Activated CD4-positive, alpha-beta T cell treated with anti-CD3 and anti-CD28 coated beads, Interleukin-2, amount 10 ng/mL, durations not matched to agents 7 days and 5 days (primary cell): ENCODE measurements around the gene SND1. TPM values are rescaled to one million over a fixed set of nuclear protein-coding genes. Genes with fewer than 3 reads are reported as not detected.

Experiments
- CTCF ChIA-PET: fragments of 350-600 bp; sonication (Branson Sonifier 250); formaldehyde crosslinking; loops from one replicate; lab custom pipeline; 2021; ENCODE audit warnings: antibody characterized with exemption; lab: Charles Lee
- POLR2A ChIA-PET: fragments of 350-600 bp; sonication (Branson Sonifier 250); formaldehyde crosslinking; loops from one replicate; lab custom pipeline; 2021; ENCODE audit warnings: antibody characterized with exemption; lab: Charles Lee
- DNase-seq: peaks from one replicate; pipeline ENCODE4 v3.0.0-alpha.2; 2020
- H3K27ac Mint-ChIP-seq: one replicate; pipeline ENCODE4 v1.8.0; 2021; ENCODE audit warnings: mild to moderate bottlenecking, moderate library complexity, mixed read lengths
- H3K27me3 Mint-ChIP-seq: one replicate; pipeline ENCODE4 v1.8.0; 2021; ENCODE audit warnings: mixed read lengths
- H3K36me3 Mint-ChIP-seq: one replicate; pipeline ENCODE4 v1.8.0; 2021; ENCODE audit warnings: low read depth, mixed read lengths
- H3K4me1 Mint-ChIP-seq: one replicate; pipeline ENCODE4 v1.8.0; 2021; ENCODE audit warnings: mixed read lengths
- H3K4me3 Mint-ChIP-seq: one replicate; pipeline ENCODE4 v1.8.0; 2021; ENCODE audit warnings: mild to moderate bottlenecking, moderate library complexity, mixed read lengths
- H3K9me3 Mint-ChIP-seq: one replicate; pipeline ENCODE4 v1.8.0; 2021; ENCODE audit warnings: mixed read lengths
- total RNA-seq, 2 experiments: library from RNA; stranded (reverse); gene quantifications; one replicate each; pipeline ENCODE4 v1.2.3, GENCODE V29; 2021

The SND1 gene
- total RNA-seq, 2 experiments from 2014 or later: 141 to 163 TPM

DNA sequence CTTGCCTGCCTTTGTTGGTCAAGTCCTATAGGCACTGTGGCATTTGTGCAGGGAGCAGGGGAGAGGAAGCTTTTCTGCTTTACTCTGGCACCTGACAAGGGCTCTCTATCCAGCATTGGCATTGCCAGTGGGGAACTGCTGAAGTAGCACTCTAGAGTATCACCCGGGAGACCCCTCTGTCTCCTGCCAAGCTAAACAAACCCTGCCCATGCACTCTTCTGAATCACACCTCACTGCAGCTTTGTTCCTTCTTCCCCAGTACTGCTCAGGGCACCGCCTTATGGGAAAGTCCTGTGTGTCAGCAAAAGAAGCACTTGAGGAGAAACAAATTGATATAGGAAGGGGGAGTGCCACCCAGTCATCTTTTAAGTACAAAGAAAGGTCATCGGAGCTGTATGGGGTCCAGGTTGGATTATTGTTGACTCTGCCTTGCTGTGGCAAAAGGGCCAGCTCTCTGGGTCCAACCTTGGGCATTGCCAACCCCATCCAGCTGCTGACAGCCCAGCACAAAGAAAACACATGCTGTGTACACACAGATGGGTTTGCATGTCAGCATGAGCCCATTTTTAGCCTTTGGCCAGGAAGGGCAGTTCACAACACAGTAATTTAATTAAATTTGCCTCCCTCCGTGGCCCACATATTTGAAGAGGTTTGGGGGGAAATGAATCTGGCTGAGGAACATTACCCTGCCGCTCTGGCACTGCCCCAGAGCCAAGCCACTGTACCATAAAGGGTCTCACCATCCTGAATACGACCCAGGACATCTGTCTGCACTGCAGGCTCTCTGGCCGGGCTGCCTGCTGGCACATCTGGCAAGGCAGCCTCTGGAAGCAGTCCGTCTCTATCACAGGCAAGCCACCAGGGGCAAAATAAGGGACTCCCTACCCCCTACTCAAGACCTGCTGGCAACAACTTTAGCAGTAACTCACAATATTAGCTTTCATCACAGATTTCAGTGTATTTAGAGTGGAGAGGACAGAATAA, 366.2 kb downstream of the SND1 start:
- H3K27ac Mint-ChIP-seq: no peak overlapping the region
- H3K4me3 Mint-ChIP-seq: no peak overlapping the region
- POLR2A ChIA-PET: no interaction called here
- CTCF ChIA-PET: interaction anchor here (0.6 to 1.4 kb wide), 4 partner anchors 9 to 153 kb away, joined by 3 read pairs; no protein-coding TSS in a partner anchor
- no peak for DNase-seq
- H3K4me1 Mint-ChIP-seq: no peaks in the 10 kb centered on the region
- H3K27me3 Mint-ChIP-seq: no peaks in the 10 kb centered on the region
- peaks cover 4% of the 10 kb centered on the region for H3K36me3 Mint-ChIP-seq
- no peaks in the 10 kb centered on the region for H3K9me3 Mint-ChIP-seq

DNA sequence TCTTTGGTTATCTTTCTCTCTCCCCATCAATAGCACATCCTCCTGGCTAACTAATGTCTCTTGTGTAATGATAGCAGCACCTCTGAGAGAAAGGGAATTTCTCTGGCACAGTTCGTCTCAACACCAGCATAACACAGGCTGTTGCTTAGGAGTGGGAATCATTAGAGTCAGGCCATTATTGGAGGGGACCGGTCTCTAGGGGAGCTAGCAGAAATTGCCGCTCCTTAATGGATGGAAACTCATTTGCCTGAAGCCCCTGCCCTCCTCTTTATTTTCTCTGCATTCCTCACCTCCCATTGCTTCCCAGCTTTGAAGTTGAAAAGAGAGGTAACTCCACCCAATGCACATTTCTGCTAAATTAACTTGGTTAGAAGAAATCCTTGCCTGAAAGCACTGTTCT, 367.3 kb downstream of the SND1 start:
- POLR2A ChIA-PET: no interaction called here
- peaks cover 4% of the 10 kb centered on the region for H3K36me3 Mint-ChIP-seq
- no peaks in the 10 kb centered on the region for H3K4me1 Mint-ChIP-seq
- DNase-seq: no peak
- CTCF ChIA-PET: interaction anchor here (0.9 to 1.3 kb wide), 3 partner anchors 8 to 64 kb away, joined by 3 read pairs; no protein-coding TSS in a partner anchor
- no peak overlapping the region for H3K27ac Mint-ChIP-seq
- no peaks in the 10 kb centered on the region for H3K27me3 Mint-ChIP-seq
- H3K4me3 Mint-ChIP-seq: no peak overlapping the region
- no peaks in the 10 kb centered on the region for H3K9me3 Mint-ChIP-seq

DNA sequence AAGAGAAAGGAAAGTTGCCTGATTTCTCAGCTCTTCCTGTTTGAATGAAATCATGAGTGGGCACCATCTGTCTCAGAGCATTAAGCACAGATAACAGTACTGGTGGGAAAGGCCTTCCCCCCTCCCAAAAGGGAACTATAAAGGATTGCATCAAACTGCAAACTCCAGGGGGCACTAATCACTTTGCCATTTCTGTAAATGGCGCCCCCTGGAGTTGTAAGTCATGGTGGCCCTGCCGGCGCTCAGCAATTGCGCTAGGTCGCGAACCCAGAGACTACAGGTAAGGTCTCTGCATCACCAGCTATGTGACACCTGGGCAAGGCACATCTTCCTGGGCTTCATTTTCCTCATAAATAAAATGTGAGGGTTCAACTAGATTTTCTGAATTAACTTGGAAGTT, 368.2 kb downstream of the SND1 start:
- Mint-ChIP-seq H3K27ac (no peak overlapping the region), H3K36me3 (peaks cover 4% of the 10 kb centered on the region), H3K4me1 (no peaks in the 10 kb centered on the region), H3K27me3 (no peaks in the 10 kb centered on the region), H3K4me3 (no peak overlapping the region), H3K9me3 (no peaks in the 10 kb centered on the region)
- CTCF ChIA-PET: interaction anchor here (0.9 kb wide), 1 partner anchor 9 kb away, joined by 3 read pairs; no protein-coding TSS in a partner anchor
- peak; percentile 27 for DNase-seq
- POLR2A ChIA-PET: no interaction called here

DNA sequence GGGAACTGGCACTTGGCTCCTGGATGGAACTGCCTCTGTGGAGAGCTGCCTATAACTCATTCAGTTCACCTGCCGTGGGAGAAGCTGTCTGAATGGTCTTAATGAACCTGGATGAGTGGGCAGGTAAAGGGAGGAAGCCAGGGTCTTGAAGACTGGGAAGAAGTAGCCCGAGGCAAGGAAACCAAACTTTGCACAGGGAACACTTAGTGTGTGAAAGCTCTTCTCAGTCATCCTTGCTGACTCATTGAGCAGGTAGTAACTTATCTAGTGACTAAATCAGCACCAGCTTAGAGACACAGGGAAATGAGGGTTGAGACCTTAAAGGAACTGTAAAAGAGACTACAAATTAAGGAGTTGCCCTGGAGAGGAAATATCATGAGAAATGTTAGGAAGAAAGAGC, 369.4 kb downstream of the SND1 start:
- H3K36me3 Mint-ChIP-seq: peaks cover 4% of the 10 kb centered on the region
- H3K4me1 Mint-ChIP-seq: no peaks in the 10 kb centered on the region
- no peak overlapping the region for H3K27ac Mint-ChIP-seq
- POLR2A ChIA-PET: no interaction called here
- CTCF ChIA-PET: interaction anchor here (0.5 kb wide), 1 partner anchor 18 kb away, joined by 4 read pairs; no protein-coding TSS in a partner anchor
- no peak for DNase-seq
- H3K27me3 Mint-ChIP-seq: no peaks in the 10 kb centered on the region
- no peak overlapping the region for H3K4me3 Mint-ChIP-seq
- H3K9me3 Mint-ChIP-seq: no peaks in the 10 kb centered on the region

DNA sequence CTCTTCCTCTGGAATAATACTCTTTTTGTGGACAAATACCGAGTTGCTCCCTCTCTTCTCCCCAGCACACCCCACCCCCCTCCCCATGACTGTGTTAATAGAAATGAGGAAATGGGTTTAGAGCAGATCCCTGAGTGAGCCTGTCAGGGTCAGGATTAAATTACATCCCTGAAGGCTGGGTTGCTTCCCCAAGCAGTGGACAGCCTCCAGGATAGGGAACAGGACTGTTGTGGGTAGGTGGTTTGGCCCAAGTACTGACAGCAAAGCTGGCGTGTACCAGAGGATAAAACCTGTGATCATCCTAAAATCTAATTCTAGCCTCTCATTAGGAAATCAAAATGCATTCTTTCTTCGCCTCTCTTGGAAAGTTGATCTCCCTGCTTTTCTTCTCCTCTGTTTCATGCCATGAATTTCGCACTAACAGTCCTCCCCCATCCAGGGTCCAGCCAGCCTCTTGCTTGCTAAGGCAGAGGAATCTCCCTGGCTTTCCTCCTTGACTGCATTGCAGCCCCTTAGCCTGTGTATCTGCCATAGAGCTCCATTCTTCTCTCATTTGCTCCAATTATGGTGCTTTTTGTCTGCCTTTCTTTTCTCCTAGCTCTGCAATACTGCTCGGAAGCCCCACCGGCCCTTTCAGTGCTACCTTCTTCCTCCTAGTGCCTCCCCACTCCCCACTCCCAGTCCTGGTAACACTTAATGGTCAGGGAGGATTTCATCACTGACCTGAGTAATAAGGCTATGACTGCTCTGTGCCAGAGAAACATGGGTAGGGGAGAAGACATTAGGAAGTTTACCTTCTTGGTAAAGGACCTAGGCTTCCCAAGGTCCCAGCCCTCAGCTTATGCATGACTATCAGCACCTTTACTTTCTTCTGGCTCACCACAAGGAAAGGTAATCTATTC, 370.9 kb downstream of the SND1 start:
- ChIA-PET CTCF (interaction anchor here (0.7 kb wide), 1 partner anchor 7 kb away, joined by 3 read pairs; no protein-coding TSS in a partner anchor), POLR2A (no interaction called here)
- Mint-ChIP-seq H3K9me3 (no peaks in the 10 kb centered on the region), H3K4me3 (no peak overlapping the region), H3K4me1 (no peaks in the 10 kb centered on the region), H3K36me3 (peaks cover 4% of the 10 kb centered on the region), H3K27ac (no peak overlapping the region), H3K27me3 (no peaks in the 10 kb centered on the region)
- no peak for DNase-seq

DNA sequence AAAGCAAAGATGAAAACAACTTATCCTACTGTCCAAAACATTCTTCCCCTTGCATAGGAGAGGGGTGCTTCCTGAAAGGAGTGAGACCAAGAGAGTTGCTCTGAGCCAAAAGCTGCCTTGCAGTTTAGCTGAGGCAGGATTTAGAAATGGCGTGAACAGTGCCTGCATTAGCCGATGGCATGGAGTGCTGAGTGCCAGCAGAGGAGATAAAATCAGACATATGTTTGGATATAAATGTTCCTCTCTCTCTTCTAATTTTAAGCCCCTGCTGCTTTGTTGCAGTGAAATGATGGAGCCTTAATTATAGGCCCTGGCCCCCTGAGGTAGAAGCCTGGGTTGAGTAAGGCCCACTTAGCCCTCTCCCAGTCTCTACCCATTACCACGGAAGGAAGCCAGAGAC, 372.2 kb downstream of the SND1 start:
- Mint-ChIP-seq H3K9me3 (no peaks in the 10 kb centered on the region), H3K4me3 (no peak overlapping the region), H3K27me3 (no peaks in the 10 kb centered on the region), H3K4me1 (no peaks in the 10 kb centered on the region), H3K36me3 (peaks cover 12% of the 10 kb centered on the region), H3K27ac (no peak overlapping the region)
- no peak for DNase-seq
- POLR2A ChIA-PET: no interaction called here
- CTCF ChIA-PET: no interaction called here

DNA sequence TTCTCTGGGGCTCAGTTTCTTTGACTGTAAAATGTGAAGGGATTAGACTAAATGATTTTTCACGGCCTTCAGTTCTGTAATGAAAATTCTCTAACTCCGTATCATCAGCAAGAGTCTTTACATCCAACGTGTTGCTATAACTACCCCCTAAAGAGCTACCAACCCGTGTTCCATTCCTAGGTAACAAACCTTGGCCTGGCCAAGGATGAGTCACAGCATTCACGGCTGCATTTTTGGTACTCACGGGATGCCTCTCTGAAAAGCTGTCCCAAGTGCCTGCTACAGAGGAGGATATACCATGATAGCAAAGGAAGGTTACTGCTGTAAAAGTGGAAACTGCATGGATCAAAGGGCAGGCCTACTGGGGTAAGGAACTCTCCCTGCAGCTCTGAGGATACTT, 373.4 kb downstream of the SND1 start:
- H3K27ac Mint-ChIP-seq: no peak overlapping the region
- ChIA-PET CTCF (no interaction called here), POLR2A (no interaction called here)
- peaks cover 3% of the 10 kb centered on the region for H3K4me1 Mint-ChIP-seq
- no peak overlapping the region for H3K4me3 Mint-ChIP-seq
- H3K9me3 Mint-ChIP-seq: no peaks in the 10 kb centered on the region
- peaks cover 4% of the 10 kb centered on the region for H3K27me3 Mint-ChIP-seq
- no peak for DNase-seq
- H3K36me3 Mint-ChIP-seq: peaks cover 18% of the 10 kb centered on the region

DNA sequence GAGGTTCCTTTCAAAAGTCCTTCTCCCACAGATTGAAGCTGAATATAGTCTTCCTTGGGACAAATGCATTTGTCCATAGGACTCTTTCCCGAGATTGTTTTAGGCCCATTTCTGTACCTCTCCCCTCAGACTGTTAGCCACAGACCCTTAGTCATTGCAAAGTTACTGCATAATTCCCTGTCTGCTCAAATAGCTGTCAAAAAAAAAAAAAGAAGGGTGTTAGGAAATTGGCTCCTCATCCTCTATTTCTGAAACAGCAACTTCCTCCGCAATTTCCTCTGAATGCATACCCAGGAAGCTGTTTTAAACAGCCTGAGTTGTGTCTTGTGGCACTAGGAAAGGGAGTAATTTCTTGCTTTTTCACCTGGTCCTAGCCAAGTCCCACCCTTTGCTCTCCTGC, 373.8 kb downstream of the SND1 start:
- H3K36me3 Mint-ChIP-seq: peaks cover 17% of the 10 kb centered on the region
- H3K4me3 Mint-ChIP-seq: no peak overlapping the region

DNA sequence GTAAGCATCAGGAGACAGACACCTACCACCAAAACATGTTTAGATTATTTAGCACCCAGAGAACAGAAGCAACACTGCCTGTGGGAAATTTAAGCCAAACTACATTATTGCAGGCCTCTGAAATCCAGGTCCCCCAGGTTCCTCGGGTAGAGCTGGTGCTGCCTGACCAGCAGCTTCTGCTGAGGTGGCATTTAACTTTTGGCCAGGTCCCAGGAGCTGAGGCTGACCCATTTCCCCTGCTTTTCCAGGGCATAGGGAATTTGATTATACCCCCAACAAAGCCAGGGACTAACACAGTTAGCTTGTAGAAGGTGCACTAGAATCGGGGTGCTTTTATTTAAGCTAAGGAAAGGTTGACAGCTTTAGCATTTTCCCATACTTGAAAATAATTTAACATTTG, 374.6 kb downstream of the SND1 start:
- peaks cover 8% of the 10 kb centered on the region for H3K4me1 Mint-ChIP-seq

More for the DNA sequence above, 373.8 kb downstream of the SND1 start:
- H3K9me3 Mint-ChIP-seq: no peaks in the 10 kb centered on the region
- peaks cover 8% of the 10 kb centered on the region for H3K4me1 Mint-ChIP-seq
- ChIA-PET POLR2A (no interaction called here), CTCF (no interaction called here)
- no peak overlapping the region for H3K27ac Mint-ChIP-seq
- H3K27me3 Mint-ChIP-seq: peaks cover 8% of the 10 kb centered on the region
- no peak for DNase-seq

DNA sequence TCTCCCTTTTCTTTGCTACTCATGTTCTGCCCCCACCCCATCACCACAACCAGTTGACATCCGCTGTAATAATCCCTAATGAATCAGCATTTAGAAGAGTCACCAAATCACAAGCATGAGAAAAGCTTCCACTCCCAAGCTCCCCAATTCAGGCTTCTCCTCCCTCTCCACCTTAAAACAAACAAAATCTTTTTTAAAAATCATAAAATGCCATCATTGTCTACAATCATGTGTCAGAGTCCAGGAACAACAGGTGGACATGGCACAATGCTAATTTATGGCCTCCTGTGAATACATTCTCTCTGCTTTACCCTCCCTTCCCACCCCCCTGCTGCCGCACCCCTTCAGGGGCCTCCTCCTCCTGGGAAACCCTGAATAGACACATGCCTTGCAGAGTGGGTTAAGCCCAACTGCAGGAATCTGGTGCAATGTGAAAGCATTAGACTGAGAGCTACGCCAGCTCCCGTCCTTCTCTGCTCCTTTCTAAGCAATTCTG, 375.5 kb downstream of the SND1 start:
- Mint-ChIP-seq H3K4me1 (peaks cover 9% of the 10 kb centered on the region), H3K36me3 (peaks cover 15% of the 10 kb centered on the region), H3K27me3 (peaks cover 10% of the 10 kb centered on the region), H3K9me3 (no peaks in the 10 kb centered on the region), H3K4me3 (no peak overlapping the region), H3K27ac (no peak overlapping the region)
- CTCF ChIA-PET: interaction anchor here (1.0 to 1.4 kb wide), 4 partner anchors 9 to 51 kb away, joined by 3 read pairs; no protein-coding TSS in a partner anchor
- POLR2A ChIA-PET: no interaction called here
- no peak for DNase-seq

More for the DNA sequence above, 374.6 kb downstream of the SND1 start:
- no peak for DNase-seq
- Mint-ChIP-seq H3K4me3 (no peak overlapping the region), H3K36me3 (peaks cover 15% of the 10 kb centered on the region), H3K27ac (no peak overlapping the region), H3K27me3 (peaks cover 8% of the 10 kb centered on the region), H3K9me3 (no peaks in the 10 kb centered on the region)
- ChIA-PET POLR2A (no interaction called here), CTCF (interaction anchor here (1.0 to 1.4 kb wide), 3 partner anchors 8 to 52 kb away, joined by 3 read pairs; no protein-coding TSS in a partner anchor)

DNA sequence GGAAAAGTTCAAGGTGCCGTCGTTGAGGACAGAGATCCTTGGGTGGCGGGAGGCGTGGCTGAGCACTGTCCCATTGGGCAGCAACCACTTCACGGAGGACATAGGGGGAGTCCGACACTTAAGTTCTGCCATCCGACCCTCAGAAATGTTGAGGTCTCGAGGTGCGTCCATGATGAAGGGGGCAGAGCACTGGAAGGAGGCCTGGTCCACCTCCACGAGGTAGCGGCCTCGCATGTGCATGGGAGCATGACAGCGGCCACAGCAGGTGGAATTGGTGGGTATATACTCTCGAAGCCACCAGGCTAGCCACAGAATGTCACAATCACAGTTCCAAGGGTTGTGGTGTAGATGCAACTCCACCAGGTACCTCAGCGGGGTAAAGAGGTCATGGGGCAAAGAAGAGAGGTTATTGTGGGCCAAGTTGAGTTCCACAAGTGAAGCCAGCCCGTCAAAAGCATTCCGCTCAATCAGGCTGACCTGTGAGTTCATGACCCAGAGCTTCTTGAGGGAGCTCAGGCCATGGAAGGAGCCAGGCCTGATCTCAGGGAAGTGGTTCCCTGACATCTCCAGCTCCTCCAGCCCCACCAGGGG, 377.5 kb downstream of the SND1 start:
- peaks cover 23% of the 10 kb centered on the region for H3K27me3 Mint-ChIP-seq
- ChIA-PET POLR2A (no interaction called here), CTCF (interaction anchor here (1.0 to 1.1 kb wide), 2 partner anchors 10 to 20 kb away, joined by 3 read pairs; no protein-coding TSS in a partner anchor)
- DNase-seq: no peak
- no peak overlapping the region for H3K27ac Mint-ChIP-seq
- peaks cover 9% of the 10 kb centered on the region for H3K4me1 Mint-ChIP-seq
- no peak overlapping the region for H3K4me3 Mint-ChIP-seq
- H3K36me3 Mint-ChIP-seq: peaks cover 15% of the 10 kb centered on the region
- no peaks in the 10 kb centered on the region for H3K9me3 Mint-ChIP-seq

DNA sequence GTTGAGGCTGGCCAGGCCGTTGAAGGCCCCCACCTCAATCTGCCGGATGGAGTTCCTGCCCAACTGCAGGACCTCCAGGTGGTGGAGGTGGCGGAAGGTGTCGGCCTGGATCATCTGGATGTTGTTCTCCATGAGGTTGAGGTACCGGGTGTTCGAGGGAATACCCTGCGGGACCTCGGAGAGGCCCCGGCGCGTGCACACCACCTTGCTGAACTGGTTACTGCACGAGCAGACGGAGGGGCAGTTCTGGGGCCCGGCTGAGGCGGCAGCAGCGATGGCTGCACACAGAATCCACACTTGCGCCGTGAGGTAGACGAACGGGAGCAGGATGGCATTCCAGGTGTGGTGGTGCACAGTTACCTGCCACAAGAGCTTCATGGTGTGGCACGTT, 378.3 kb downstream of the SND1 start:
- H3K9me3 Mint-ChIP-seq: no peaks in the 10 kb centered on the region
- peaks cover 9% of the 10 kb centered on the region for H3K4me1 Mint-ChIP-seq
- ChIA-PET POLR2A (no interaction called here), CTCF (interaction anchor here (0.5 to 1.2 kb wide), 5 partner anchors 8 to 238 kb away, joined by 3 to 4 read pairs (median 3); no protein-coding TSS in a partner anchor)
- DNase-seq: no peak
- peaks cover 15% of the 10 kb centered on the region for H3K36me3 Mint-ChIP-seq
- H3K27ac Mint-ChIP-seq: peak overlapping the region; percentile 9
- peak overlapping the region; percentile 43 for H3K4me3 Mint-ChIP-seq
- H3K27me3 Mint-ChIP-seq: peaks cover 23% of the 10 kb centered on the region
